HepG2 (cell line): ENCODE results near the gene EEIG1.

Experiments used
- ELK4 ChIP-seq: sonication (generic); formaldehyde crosslinking; IDR thresholded peaks from 2 replicates; pipeline ENCODE4 v1.9.0; 2021; ENCODE audit warnings: missing genetic modification reagents, borderline replicate concordance
- EP300 ChIP-seq, 3 experiments: sonication (generic) in 1 of 3; formaldehyde crosslinking in 1 of 3; IDR thresholded peaks; 2 replicates each; pipeline versions ENCODE4 v1.5.1 to v1.6.1; 2011 to 2020; ENCODE audit warnings: low read depth in 2 of 3, low read length in 2 of 3, borderline replicate concordance in 1 of 3, improper control_type of control experiment in 1 of 3, mild to moderate bottlenecking in 1 of 3, missing genetic modification reagents in 1 of 3, moderate library complexity in 1 of 3
- ETV6 ChIP-seq: sonication (generic); formaldehyde crosslinking; conservative IDR thresholded peaks from 2 replicates; pipeline ENCODE4 v1.4.0; 2020; ENCODE audit warnings: missing genetic modification reagents
- HNF4A ChIP-seq: sonication (generic); formaldehyde crosslinking; IDR thresholded peaks from 2 replicates; pipeline ENCODE4 v1.4.0; 2020; ENCODE audit warnings: missing genetic modification reagents
- HNRNPLL ChIP-seq: fragments of 200-400 bp; formaldehyde crosslinking; IDR thresholded peaks from 2 replicates; pipeline ENCODE4 v1.6.1; 2017; ENCODE audit warnings: mild to moderate bottlenecking, low read depth, low read length; ENCODE audit not compliant: poor library complexity, severe bottlenecking
- MAF1 ChIP-seq: sonication (generic); formaldehyde crosslinking; IDR thresholded peaks from 2 replicates; pipeline ENCODE4 v1.5.0; 2020; ENCODE audit warnings: missing genetic modification reagents, borderline replicate concordance
- SMC3 ChIP-seq: IDR thresholded peaks from 2 replicates; pipeline ENCODE4 v1.6.1; 2011; ENCODE audit warnings: low read length, improper control_type of control experiment
- TAF1 ChIP-seq: sonication (generic); formaldehyde crosslinking; IDR thresholded peaks from 2 replicates; pipeline ENCODE4 v1.4.0; 2020; ENCODE audit warnings: missing genetic modification reagents
- TF ChIP-seq, protein P1 (sequence below): sonication (generic); formaldehyde crosslinking; IDR thresholded peaks from 2 replicates; pipeline ENCODE4 v1.4.0; 2020; ENCODE audit warnings: mild to moderate bottlenecking, missing genetic modification reagents

GRCh38 chr9:127977009-127977883 lies 3.5 kb downstream of the EEIG1 start:
- no peak for TF ChIP-seq SMC3
- no peak for TF ChIP-seq ELK4 (CRISPR knock-in tag)
- no peak for TF ChIP-seq HNRNPLL
- TF ChIP-seq, protein P1, sequence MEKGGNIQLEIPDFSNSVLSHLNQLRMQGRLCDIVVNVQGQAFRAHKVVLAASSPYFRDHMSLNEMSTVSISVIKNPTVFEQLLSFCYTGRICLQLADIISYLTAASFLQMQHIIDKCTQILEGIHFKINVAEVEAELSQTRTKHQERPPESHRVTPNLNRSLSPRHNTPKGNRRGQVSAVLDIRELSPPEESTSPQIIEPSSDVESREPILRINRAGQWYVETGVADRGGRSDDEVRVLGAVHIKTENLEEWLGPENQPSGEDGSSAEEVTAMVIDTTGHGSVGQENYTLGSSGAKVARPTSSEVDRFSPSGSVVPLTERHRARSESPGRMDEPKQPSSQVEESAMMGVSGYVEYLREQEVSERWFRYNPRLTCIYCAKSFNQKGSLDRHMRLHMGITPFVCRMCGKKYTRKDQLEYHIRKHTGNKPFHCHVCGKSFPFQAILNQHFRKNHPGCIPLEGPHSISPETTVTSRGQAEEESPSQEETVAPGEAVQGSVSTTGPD (CRISPR knock-in tag), result no peak
- TF ChIP-seq EP300 (IDR thresholded peaks at IDR 0.05; ENCODE audit: low read depth in 2 of 2, low read length in 2 of 2), result no peak
- TF ChIP-seq EP300 (CRISPR knock-in tag; IDR thresholded peaks at IDR 0.05; ENCODE audit: borderline replicate concordance), result no peak
- no peak for TF ChIP-seq ETV6 (CRISPR knock-in tag)
- no peak for TF ChIP-seq HNF4A (CRISPR knock-in tag)
- no peak for TF ChIP-seq MAF1 (CRISPR knock-in tag)
- TF ChIP-seq TAF1 (CRISPR knock-in tag), result no peak
